H1 (cell line): ENCODE results near the gene IRX4. TPM values are rescaled to one million over a fixed set of nuclear protein-coding genes. Genes with fewer than 3 reads are reported as not detected.

Experiments used
- CTBP2 ChIP-seq: IDR thresholded peaks from 2 replicates; pipeline ENCODE4 v1.7.0; 2011; ENCODE audit warnings: borderline replicate concordance, mild to moderate bottlenecking, moderate library complexity, mixed read lengths, low read length; ENCODE audit not compliant: insufficient read depth, insufficient read length
- CTCF ChIP-seq, 3 experiments: IDR thresholded peaks; 1 replicate in 2 of 3; 2 replicates in 1 of 3; pipeline versions ENCODE4 v1.5.1 to v1.6.1; 2011; ENCODE audit warnings: low read length in 3 of 3, mild to moderate bottlenecking in 3 of 3, inconsistent platforms in 2 of 3, low read depth in 1 of 3, moderate library complexity in 1 of 3; ENCODE audit not compliant: insufficient read depth in 1 of 3; ENCODE audit errors: control extremely low read depth in 1 of 3
- EGR1 ChIP-seq: IDR thresholded peaks from 2 replicates; pipeline ENCODE4 v1.6.1; 2011; ENCODE audit warnings: low read depth, low read length, borderline replicate concordance
- EZH2 ChIP-seq: fragments of 200-600 bp; sonication (generic); IDR thresholded peaks from 2 replicates; pipeline ENCODE4 v1.7.1; 2012; ENCODE audit warnings: low read depth, mild to moderate bottlenecking, moderate library complexity, low read length, inconsistent platforms; ENCODE audit not compliant: severe bottlenecking
- KDM1A ChIP-seq: fragments of 200-600, 300-600 bp; sonication (generic); IDR thresholded peaks from 2 replicates; pipeline ENCODE4 v1.7.1; 2016; ENCODE audit warnings: mild to moderate bottlenecking, low read length, borderline replicate concordance
- MAFK ChIP-seq: IDR thresholded peaks from 2 replicates; pipeline ENCODE4 v1.6.1; 2012; ENCODE audit warnings: low read depth, mild to moderate bottlenecking, improper control_type of control experiment, low read length
- SIRT6 ChIP-seq: IDR thresholded peaks from one replicate; pipeline ENCODE4 v1.7.1; 2012; ENCODE audit warnings: low read length, inconsistent platforms
- polyA plus RNA-seq, 7 experiments: library from polyadenylated mRNA; depleted of rRNA in 3 of 7; stranded (reverse) in 5 of 7; unstranded in 2 of 7; fragments of >200 nt in 5 of 7; fragments of 200-250 nt in 2 of 7; gene quantifications; 1 replicate in 5 of 7; 2 replicates in 1 of 7; 4 replicates in 1 of 7; pipeline versions ENCODE4 v1.2.1 to v1.2.3, GENCODE V29; 2011 to 2013; ENCODE audit warnings: missing spikeins in 2 of 7, mixed read lengths in 2 of 7
- total RNA-seq: library from RNA; stranded (reverse); fragmentation: NEBNext Ultra II Directional; extraction: Animal tissue kit (Norgen Biotek cat#: 25700); gene quantifications from 2 replicates; pipeline ENCODE4 v1.2.1, GENCODE V29; 2021
- TF ChIP-seq, protein P1 (sequence below): fragments of 300-600 bp; sonication (generic); IDR thresholded peaks from 2 replicates; pipeline ENCODE4 v1.7.1; 2012; ENCODE audit warnings: low read length, moderate library complexity, mild to moderate bottlenecking, inconsistent platforms; ENCODE audit not compliant: insufficient replicate concordance

Gene IRX4
- total and polyA plus RNA-seq, 2 of the 8 experiments (the other 6 are each of a cell fraction or from before 2014, with no cell fraction given), result 0.45 to 1.2 TPM

DNA sequence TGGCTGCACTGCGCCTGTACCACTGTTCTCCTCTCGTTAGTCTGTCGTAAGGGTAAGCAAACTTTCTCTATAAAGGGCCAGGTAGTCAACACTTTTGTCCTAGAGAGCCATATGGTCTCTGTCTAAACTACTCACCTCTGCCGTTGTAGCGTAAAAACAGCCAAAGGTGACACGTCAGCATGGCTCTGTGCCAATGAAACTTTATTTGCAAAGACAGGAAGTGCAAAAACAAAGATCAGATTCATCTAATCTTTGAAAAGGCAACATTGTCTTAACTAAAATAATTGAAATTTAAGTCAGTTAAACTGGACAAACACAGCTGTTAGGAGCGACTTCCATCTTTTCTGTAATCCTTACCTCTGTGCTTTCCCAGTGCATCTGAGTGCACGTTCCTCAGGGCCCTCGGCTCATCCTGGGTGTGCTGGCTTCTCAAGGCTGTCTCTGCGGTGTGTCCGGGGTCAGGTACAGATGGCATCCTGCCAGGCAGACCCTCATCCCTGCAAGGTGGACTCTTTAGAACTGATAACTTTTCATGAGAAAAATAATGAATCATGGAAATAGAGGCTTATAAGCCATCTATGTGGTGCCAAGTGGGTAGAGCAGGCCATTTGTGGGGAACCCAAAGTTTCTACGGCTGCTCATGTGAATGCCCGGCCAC, 35.2 kb upstream of the IRX4 start (continued):
- TF ChIP-seq, protein P1, sequence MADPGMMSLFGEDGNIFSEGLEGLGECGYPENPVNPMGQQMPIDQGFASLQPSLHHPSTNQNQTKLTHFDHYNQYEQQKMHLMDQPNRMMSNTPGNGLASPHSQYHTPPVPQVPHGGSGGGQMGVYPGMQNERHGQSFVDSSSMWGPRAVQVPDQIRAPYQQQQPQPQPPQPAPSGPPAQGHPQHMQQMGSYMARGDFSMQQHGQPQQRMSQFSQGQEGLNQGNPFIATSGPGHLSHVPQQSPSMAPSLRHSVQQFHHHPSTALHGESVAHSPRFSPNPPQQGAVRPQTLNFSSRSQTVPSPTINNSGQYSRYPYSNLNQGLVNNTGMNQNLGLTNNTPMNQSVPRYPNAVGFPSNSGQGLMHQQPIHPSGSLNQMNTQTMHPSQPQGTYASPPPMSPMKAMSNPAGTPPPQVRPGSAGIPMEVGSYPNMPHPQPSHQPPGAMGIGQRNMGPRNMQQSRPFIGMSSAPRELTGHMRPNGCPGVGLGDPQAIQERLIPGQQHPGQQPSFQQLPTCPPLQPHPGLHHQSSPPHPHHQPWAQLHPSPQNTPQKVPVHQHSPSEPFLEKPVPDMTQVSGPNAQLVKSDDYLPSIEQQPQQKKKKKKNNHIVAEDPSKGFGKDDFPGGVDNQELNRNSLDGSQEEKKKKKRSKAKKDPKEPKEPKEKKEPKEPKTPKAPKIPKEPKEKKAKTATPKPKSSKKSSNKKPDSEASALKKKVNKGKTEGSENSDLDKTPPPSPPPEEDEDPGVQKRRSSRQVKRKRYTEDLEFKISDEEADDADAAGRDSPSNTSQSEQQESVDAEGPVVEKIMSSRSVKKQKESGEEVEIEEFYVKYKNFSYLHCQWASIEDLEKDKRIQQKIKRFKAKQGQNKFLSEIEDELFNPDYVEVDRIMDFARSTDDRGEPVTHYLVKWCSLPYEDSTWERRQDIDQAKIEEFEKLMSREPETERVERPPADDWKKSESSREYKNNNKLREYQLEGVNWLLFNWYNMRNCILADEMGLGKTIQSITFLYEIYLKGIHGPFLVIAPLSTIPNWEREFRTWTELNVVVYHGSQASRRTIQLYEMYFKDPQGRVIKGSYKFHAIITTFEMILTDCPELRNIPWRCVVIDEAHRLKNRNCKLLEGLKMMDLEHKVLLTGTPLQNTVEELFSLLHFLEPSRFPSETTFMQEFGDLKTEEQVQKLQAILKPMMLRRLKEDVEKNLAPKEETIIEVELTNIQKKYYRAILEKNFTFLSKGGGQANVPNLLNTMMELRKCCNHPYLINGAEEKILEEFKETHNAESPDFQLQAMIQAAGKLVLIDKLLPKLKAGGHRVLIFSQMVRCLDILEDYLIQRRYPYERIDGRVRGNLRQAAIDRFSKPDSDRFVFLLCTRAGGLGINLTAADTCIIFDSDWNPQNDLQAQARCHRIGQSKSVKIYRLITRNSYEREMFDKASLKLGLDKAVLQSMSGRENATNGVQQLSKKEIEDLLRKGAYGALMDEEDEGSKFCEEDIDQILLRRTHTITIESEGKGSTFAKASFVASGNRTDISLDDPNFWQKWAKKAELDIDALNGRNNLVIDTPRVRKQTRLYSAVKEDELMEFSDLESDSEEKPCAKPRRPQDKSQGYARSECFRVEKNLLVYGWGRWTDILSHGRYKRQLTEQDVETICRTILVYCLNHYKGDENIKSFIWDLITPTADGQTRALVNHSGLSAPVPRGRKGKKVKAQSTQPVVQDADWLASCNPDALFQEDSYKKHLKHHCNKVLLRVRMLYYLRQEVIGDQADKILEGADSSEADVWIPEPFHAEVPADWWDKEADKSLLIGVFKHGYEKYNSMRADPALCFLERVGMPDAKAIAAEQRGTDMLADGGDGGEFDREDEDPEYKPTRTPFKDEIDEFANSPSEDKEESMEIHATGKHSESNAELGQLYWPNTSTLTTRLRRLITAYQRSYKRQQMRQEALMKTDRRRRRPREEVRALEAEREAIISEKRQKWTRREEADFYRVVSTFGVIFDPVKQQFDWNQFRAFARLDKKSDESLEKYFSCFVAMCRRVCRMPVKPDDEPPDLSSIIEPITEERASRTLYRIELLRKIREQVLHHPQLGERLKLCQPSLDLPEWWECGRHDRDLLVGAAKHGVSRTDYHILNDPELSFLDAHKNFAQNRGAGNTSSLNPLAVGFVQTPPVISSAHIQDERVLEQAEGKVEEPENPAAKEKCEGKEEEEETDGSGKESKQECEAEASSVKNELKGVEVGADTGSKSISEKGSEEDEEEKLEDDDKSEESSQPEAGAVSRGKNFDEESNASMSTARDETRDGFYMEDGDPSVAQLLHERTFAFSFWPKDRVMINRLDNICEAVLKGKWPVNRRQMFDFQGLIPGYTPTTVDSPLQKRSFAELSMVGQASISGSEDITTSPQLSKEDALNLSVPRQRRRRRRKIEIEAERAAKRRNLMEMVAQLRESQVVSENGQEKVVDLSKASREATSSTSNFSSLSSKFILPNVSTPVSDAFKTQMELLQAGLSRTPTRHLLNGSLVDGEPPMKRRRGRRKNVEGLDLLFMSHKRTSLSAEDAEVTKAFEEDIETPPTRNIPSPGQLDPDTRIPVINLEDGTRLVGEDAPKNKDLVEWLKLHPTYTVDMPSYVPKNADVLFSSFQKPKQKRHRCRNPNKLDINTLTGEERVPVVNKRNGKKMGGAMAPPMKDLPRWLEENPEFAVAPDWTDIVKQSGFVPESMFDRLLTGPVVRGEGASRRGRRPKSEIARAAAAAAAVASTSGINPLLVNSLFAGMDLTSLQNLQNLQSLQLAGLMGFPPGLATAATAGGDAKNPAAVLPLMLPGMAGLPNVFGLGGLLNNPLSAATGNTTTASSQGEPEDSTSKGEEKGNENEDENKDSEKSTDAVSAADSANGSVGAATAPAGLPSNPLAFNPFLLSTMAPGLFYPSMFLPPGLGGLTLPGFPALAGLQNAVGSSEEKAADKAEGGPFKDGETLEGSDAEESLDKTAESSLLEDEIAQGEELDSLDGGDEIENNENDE, result no peak
- TF ChIP-seq EZH2 (no peak), MAFK (no peak), EGR1 (no peak), CTCF (IDR thresholded peaks at IDR 0.05; ENCODE audit: control extremely low read depth in 1 of 3, insufficient read depth in 1 of 3, low read depth in 1 of 3, low read length in 3 of 3) (no peak), KDM1A (no peak), CTBP2 (no peak), SIRT6 (no peak)
